Upper lobe of left lung (tissue), 4 donors: Measurements from ENCODE around the gene CX3CR1.

ENCODE experiments used
- EP300 ChIP-seq, 4 donors: sonication (generic); formaldehyde crosslinking; IDR thresholded peaks; one replicate each; pipeline ENCODE4 v1.5.1; 2017; ENCODE audit warnings: antibody characterized with exemption in 4 of 4, control low read depth in 2 of 4
- POLR2A ChIP-seq, 4 donors: fragments of 450-650 bp; IDR thresholded peaks; one replicate each; pipeline ENCODE4 v1.5.1; 2016 to 2017; ENCODE audit warnings: antibody characterized with exemption in 4 of 4, mild to moderate bottlenecking in 2 of 4
- POLR2AphosphoS5 ChIP-seq, 2 donors: sonication (generic); formaldehyde crosslinking; IDR thresholded peaks; one replicate each; pipeline ENCODE4 v1.5.1; 2017; ENCODE audit warnings: antibody characterized with exemption in 2 of 2
- TF ChIP-seq, protein P1 (sequence below), 6 experiments: fragments of 450-650 bp in 4 of 6; fragments of 200-600 bp in 2 of 6; sonication (generic) in 2 of 6; IDR thresholded peaks; one replicate each; pipeline ENCODE4 v1.5.1; 2016 to 2019; ENCODE audit warnings: antibody characterized with exemption in 6 of 6

- TF ChIP-seq, protein P1, sequence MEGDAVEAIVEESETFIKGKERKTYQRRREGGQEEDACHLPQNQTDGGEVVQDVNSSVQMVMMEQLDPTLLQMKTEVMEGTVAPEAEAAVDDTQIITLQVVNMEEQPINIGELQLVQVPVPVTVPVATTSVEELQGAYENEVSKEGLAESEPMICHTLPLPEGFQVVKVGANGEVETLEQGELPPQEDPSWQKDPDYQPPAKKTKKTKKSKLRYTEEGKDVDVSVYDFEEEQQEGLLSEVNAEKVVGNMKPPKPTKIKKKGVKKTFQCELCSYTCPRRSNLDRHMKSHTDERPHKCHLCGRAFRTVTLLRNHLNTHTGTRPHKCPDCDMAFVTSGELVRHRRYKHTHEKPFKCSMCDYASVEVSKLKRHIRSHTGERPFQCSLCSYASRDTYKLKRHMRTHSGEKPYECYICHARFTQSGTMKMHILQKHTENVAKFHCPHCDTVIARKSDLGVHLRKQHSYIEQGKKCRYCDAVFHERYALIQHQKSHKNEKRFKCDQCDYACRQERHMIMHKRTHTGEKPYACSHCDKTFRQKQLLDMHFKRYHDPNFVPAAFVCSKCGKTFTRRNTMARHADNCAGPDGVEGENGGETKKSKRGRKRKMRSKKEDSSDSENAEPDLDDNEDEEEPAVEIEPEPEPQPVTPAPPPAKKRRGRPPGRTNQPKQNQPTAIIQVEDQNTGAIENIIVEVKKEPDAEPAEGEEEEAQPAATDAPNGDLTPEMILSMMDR (IDR thresholded peaks at IDR 0.05), result no peak
- TF ChIP-seq POLR2A (IDR thresholded peaks at IDR 0.05) (no peak), POLR2AphosphoS5 (IDR thresholded peaks at IDR 0.05) (no peak), EP300 (IDR thresholded peaks at IDR 0.05) (no peak)
Measured at GRCh38 chr3:39255503-39256325, 24.1 kb downstream of the CX3CR1 start.
